PC-3 (cell line): Measurements from ENCODE around the gene LTBP3. TPM values are rescaled to one million over a fixed set of nuclear protein-coding genes. Genes with fewer than 3 reads are reported as not detected.
A peak's percentile ranks its signal among the peaks of the same experiment; 100 is the strongest.

ENCODE experiments used
- ATAC-seq: fragments of 200-7000 bp; cut with Tn5 transposase; 2 replicates; pipeline ENCODE4 v1.9.1; 2020; ENCODE audit warnings: mild to moderate bottlenecking, moderate library complexity
- BruUV-seq: library from RNA; stranded (reverse); fragments of 400-500 nt; replicated peaks from 2 replicates; lab custom pipeline; 2021; lab: Mats Ljungman, UMichigan
- CTCF ChIA-PET: fragments of 300-600 bp; sonication (Branson Sonifier 250); formaldehyde crosslinking; loops from one replicate; lab custom pipeline; 2022; ENCODE audit warnings: antibody characterized with exemption; lab: Charles Lee
- POLR2A ChIA-PET: fragments of 300-600 bp; sonication (Branson Sonifier 250); formaldehyde crosslinking; loops from one replicate; lab custom pipeline; 2022; ENCODE audit warnings: antibody characterized with exemption; ENCODE audit not compliant: unreplicated experiment; lab: Charles Lee
- DNase-seq: peaks from one replicate; pipeline ENCODE4 v3.0.0-alpha.2; 2015
- H2AFZ ChIP-seq: fragments of 300-600 bp; sonication (generic); 2 replicates; pipeline ENCODE4 v1.6.0; 2016; ENCODE audit warnings: antibody characterized with exemption, low read length
- H3F3A ChIP-seq: fragments of 300-600 bp; sonication (generic); one replicate; pipeline ENCODE4 v1.6.0; 2017; ENCODE audit warnings: antibody characterized with exemption, low read length, control low read depth, mild to moderate bottlenecking; ENCODE audit not compliant: unreplicated experiment
- H3K27ac ChIP-seq: fragments of 300-600 bp; sonication (generic); 2 replicates; pipeline ENCODE4 v1.5.1; 2016; ENCODE audit warnings: mild to moderate bottlenecking, low read length
- H3K27me3 ChIP-seq: fragments of 300-600 bp; sonication (generic); 2 replicates; pipeline ENCODE4 v1.6.1; 2016; ENCODE audit warnings: low read length, mixed read lengths
- H3K36me3 ChIP-seq: fragments of 300-600 bp; sonication (generic); 2 replicates; pipeline ENCODE4 v1.6.1; 2016; ENCODE audit warnings: low read depth, mixed run types, low read length, mixed read lengths
- H3K4me1 ChIP-seq: fragments of 300-600 bp; sonication (generic); 2 replicates; pipeline ENCODE4 v1.5.1; 2016; ENCODE audit warnings: low read length; ENCODE audit not compliant: insufficient read depth
- H3K4me2 ChIP-seq: fragments of 300-600 bp; sonication (generic); 2 replicates; pipeline ENCODE4 v1.6.0; 2016; ENCODE audit warnings: low read length
- H3K4me3 ChIP-seq: fragments of 300-600 bp; sonication (generic); 2 replicates; pipeline ENCODE4 v1.5.1; 2016; ENCODE audit warnings: mild to moderate bottlenecking, low read length, mixed read lengths
- H3K79me2 ChIP-seq: fragments of 300-600 bp; sonication (generic); 2 replicates; pipeline ENCODE4 v1.6.1; 2017; ENCODE audit warnings: low read length, mixed read lengths
- H3K9ac ChIP-seq: fragments of 300-600 bp; sonication (generic); 2 replicates; pipeline ENCODE4 v1.6.0; 2016; ENCODE audit warnings: mild to moderate bottlenecking, low read length
- H3K9me2 ChIP-seq: fragments of 300-600 bp; sonication (generic); replicated peaks from 2 replicates; pipeline ENCODE4 v1.6.1; 2016; ENCODE audit warnings: mixed run types, low read length, mixed read lengths
- H3K9me3 ChIP-seq: fragments of 300-600 bp; sonication (generic); 2 replicates; pipeline ENCODE4 v1.6.1; 2016; ENCODE audit warnings: low read length, mixed read lengths
- H4K20me1 ChIP-seq: fragments of 300-600 bp; sonication (generic); 2 replicates; pipeline ENCODE4 v1.6.1; 2016; ENCODE audit warnings: low read length, mixed read lengths
- EZH2 ChIP-seq: fragments of 300-600 bp; sonication (generic); IDR thresholded peaks from one replicate; pipeline ENCODE4 v1.6.1; 2017; ENCODE audit warnings: antibody characterized with exemption, mild to moderate bottlenecking, low read length; ENCODE audit not compliant: unreplicated experiment
- EZH2phosphoT487 ChIP-seq: fragments of 300-600 bp; sonication (generic); IDR thresholded peaks from 2 replicates; pipeline ENCODE4 v1.6.1; 2018; ENCODE audit warnings: mild to moderate bottlenecking, antibody characterized with exemption, low read length, borderline replicate concordance
- intact Hi-C: fragments of 100-400 bp; cut with micrococcal nuclease; formaldehyde crosslinking; loops from 2 replicates; pipeline ENCODE4 v1.9.0; 2023
- total RNA-seq: library from RNA; depleted of rRNA; stranded (reverse); fragments of >200 nt; gene quantifications from 2 replicates; pipeline ENCODE4 v1.2.3, GENCODE V29; 2014
- TF ChIP-seq, protein P1 (sequence below): fragments of 300-600 bp; sonication (generic); conservative IDR thresholded peaks from 2 replicates; pipeline ENCODE4 v1.5.1; 2017; ENCODE audit warnings: antibody characterized with exemption, low read depth, mild to moderate bottlenecking, low read length

The LTBP3 gene
- total RNA-seq, 1 experiment from 2014 or later = 197 TPM

DNA sequence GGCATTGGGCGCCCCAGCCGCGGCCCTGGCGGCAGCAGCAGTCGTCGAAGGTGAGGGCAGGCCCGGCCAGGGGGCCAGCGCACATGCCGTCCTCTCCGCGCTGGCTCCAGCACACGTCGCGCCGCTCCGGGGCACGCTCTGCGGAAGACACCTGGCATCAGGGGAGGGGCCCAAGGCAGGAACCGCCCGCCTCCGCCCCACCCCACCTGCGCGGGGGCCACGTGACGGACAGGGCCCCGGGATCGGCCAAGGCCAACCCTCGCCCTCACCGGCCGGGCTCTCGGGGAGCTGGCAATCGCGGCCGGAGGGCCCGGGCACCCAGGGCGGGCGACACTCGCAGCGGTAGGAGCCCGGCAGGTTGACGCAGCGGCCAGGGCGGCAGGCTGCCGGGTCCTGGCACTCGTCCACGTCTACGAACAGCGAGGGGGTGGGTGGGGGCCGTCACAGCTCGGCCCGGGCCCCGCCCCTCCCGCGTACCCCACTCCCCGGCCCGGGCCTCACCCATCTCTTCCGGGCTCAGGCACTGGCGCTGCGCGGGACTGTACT, 18.3 kb downstream of the LTBP3 start:
- peak overlapping the region; percentile 95 for H3K4me2 ChIP-seq
- peak overlapping the region; percentile 69 for H3K27ac ChIP-seq
- no peaks in the 10 kb centered on the region for H3K9me3 ChIP-seq
- BruUV-seq = no TSS peak
- no peaks in the 10 kb centered on the region for H3F3A ChIP-seq
- ChIA-PET CTCF (interaction anchor here (0.7 to 2.7 kb wide), 4 partner anchors 12 to 56 kb away, joined by 5 to 25 read pairs (median 14); partner anchors contain the start of genes FAM89B, KCNK7 and ZNRD2), POLR2A (interaction anchor here (1.6 kb wide), 1 partner anchor 31 kb away, joined by 7 read pairs; the partner anchor contains the start of gene ZNRD2)
- H3K9me2 ChIP-seq = no peaks in the 10 kb centered on the region
- peak overlapping the region; percentile 81 for H3K4me3 ChIP-seq
- H3K4me1 ChIP-seq = peaks cover 19% of the 10 kb centered on the region
- peaks cover 15% of the 10 kb centered on the region; the same call in 1 of the 2 replicates for H3K36me3 ChIP-seq
- no peak for TF ChIP-seq EZH2phosphoT487
- no peak for TF ChIP-seq EZH2
- TF ChIP-seq, protein P1, sequence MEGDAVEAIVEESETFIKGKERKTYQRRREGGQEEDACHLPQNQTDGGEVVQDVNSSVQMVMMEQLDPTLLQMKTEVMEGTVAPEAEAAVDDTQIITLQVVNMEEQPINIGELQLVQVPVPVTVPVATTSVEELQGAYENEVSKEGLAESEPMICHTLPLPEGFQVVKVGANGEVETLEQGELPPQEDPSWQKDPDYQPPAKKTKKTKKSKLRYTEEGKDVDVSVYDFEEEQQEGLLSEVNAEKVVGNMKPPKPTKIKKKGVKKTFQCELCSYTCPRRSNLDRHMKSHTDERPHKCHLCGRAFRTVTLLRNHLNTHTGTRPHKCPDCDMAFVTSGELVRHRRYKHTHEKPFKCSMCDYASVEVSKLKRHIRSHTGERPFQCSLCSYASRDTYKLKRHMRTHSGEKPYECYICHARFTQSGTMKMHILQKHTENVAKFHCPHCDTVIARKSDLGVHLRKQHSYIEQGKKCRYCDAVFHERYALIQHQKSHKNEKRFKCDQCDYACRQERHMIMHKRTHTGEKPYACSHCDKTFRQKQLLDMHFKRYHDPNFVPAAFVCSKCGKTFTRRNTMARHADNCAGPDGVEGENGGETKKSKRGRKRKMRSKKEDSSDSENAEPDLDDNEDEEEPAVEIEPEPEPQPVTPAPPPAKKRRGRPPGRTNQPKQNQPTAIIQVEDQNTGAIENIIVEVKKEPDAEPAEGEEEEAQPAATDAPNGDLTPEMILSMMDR = no peak; the same call in 1 of the 2 replicates
- peak overlapping the region; percentile 84 for H2AFZ ChIP-seq
- peak; percentile 81 for DNase-seq
- H4K20me1 ChIP-seq = no peaks in the 10 kb centered on the region
- ATAC-seq = peak; percentile 65
- intact Hi-C loops = loop anchor here (1.0 to 10.0 kb wide), 2 partner anchors 30 to 75 kb away; partner anchors contain the start of genes MAP3K11, PCNX3 and ZNRD2
- H3K79me2 ChIP-seq = 0 out of 2 replicates have a peak, but pooled peaks cover 5% of the 10 kb centered on the region
- no peaks in the 10 kb centered on the region for H3K27me3 ChIP-seq
- peak overlapping the region; percentile 75 for H3K9ac ChIP-seq

DNA sequence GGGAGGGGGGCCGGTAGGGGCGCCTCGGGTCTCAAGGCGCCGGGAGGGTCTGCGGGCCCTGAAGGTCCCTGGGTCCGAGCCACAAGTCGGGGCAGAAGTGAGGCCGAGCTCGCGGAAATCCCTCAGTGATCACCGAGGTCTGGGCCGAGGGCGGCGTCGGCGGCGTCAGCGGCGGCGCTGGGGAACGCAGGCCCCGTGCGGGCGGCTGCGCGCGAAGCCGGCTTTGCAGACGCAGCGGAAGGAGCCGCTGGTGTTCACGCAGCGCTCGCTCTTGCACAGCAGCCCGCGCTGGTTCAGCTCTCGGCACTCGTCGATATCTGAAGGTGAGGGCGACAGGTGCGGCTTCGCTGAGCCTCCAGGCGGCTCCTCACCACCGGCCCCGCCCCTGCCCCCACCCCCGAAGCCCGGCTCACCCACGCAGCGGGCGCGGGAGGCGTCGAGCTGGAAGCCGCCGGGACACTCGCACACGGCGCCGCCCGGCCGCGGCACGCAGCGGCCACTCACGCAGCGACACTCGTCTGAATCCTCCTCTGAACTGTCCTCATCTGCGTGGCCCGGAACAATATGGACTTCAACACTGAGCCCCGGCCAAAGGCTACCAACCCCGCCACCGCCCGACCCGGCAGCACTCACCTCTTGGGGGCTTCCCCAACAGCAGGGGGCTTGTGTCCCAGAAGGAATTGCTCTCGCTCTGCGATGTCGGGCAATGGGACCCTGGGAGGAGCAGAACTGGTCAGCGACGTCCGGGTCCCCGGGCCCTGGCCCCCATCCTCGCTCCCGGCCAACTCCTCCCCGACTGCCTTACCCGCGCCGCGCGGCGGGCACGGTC, 19.0 kb downstream of the LTBP3 start:
- POLR2A ChIA-PET = no interaction called here
- no peaks in the 10 kb centered on the region for H3K9me3 ChIP-seq
- TF ChIP-seq EZH2 (no peak), EZH2phosphoT487 (no peak)
- H3K9ac ChIP-seq = peak overlapping the region; percentile 75
- H3K4me1 ChIP-seq = peaks cover 19% of the 10 kb centered on the region
- DNase-seq (no peak), ATAC-seq (no peak)
- no peaks in the 10 kb centered on the region for H3K9me2 ChIP-seq
- peak overlapping the region; percentile 69 for H3K27ac ChIP-seq
- peak overlapping the region; percentile 81 for H3K4me3 ChIP-seq
- H3K36me3 ChIP-seq = peaks cover 15% of the 10 kb centered on the region; the same call in 1 of the 2 replicates
- no peaks in the 10 kb centered on the region for H4K20me1 ChIP-seq
- intact Hi-C loops = no loop called here
- H3K79me2 ChIP-seq = 0 out of 2 replicates have a peak, but pooled peaks cover 5% of the 10 kb centered on the region
- H3K27me3 ChIP-seq = no peaks in the 10 kb centered on the region
- no TSS peak for BruUV-seq
- peak overlapping the region; percentile 84 for H2AFZ ChIP-seq
- H3K4me2 ChIP-seq = peak overlapping the region; percentile 95
- no peaks in the 10 kb centered on the region for H3F3A ChIP-seq
- CTCF ChIA-PET = interaction anchor here (1.0 kb wide), 1 partner anchor 13 kb away, joined by 5 read pairs; no protein-coding TSS in a partner anchor

DNA sequence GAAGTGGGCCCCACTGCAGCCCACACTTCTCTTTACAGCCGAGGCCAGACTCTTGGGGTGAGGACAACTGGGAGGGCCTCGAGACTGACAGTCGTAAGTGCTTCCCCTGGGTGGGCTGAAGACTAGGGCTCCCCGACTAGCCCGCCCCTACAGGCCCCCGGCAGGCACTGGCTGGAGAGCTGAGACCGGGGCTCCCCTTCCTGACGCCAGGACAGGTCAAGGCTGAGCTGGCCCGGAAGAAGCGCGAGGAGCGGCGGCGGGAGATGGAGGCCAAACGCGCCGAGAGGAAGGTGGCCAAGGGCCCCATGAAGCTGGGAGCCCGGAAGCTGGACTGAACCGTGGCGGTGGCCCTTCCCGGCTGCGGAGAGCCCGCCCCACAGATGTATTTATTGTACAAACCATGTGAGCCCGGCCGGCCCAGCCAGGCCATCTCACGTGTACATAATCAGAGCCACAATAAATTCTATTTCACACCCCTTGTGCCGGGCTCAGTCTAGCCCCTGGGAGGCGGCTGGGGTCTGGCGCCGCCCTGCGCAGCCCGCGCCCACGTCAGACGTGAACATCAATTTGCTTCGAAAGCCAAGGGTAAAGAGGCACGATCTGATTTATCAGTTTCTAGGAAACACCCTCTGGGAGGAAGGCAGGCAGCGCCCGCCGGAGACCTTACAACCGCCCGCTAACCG, 19.8 kb downstream of the LTBP3 start:
- ChIA-PET POLR2A (interaction anchor here (0.6 kb wide), 1 partner anchor 38 kb away, joined by 4 read pairs; no protein-coding TSS in a partner anchor), CTCF (no interaction called here)
- H3K4me3 ChIP-seq = no peak overlapping the region
- no peak for ATAC-seq
- no peak overlapping the region for H2AFZ ChIP-seq
- no peak overlapping the region for H3K27ac ChIP-seq
- no peak for TF ChIP-seq EZH2phosphoT487
- TF ChIP-seq, protein P1 = no peak
- H3K4me2 ChIP-seq = no peak overlapping the region
- peaks cover 19% of the 10 kb centered on the region for H3K4me1 ChIP-seq
- TSS peak; percentile 32 for BruUV-seq
- no peaks in the 10 kb centered on the region for H4K20me1 ChIP-seq
- H3K9me3 ChIP-seq = no peaks in the 10 kb centered on the region
- H3F3A ChIP-seq = no peaks in the 10 kb centered on the region
- H3K27me3 ChIP-seq = no peaks in the 10 kb centered on the region
- intact Hi-C loops = no loop called here
- no peak for DNase-seq
- no peaks in the 10 kb centered on the region for H3K9me2 ChIP-seq
- peaks cover 19% of the 10 kb centered on the region; the same call in 1 of the 2 replicates for H3K36me3 ChIP-seq
- H3K79me2 ChIP-seq = 0 out of 2 replicates have a peak, but pooled peaks cover 5% of the 10 kb centered on the region
- no peak overlapping the region for H3K9ac ChIP-seq
